Stimulated activated CD4-positive, alpha-beta T cell treated with anti-CD3 and anti-CD28 coated beads, Interleukin-1b, Interleukin-23, amount 100 ng/mL, for 4 hours (primary cell): ENCODE measurements around the gene ALK.

Experiments used
- DNase-seq, 2 donors: peaks; one replicate each; pipeline ENCODE4 v3.0.0-alpha.2; 2020; ENCODE audit warnings: low read depth in 2 of 2

The ALK gene

DNA sequence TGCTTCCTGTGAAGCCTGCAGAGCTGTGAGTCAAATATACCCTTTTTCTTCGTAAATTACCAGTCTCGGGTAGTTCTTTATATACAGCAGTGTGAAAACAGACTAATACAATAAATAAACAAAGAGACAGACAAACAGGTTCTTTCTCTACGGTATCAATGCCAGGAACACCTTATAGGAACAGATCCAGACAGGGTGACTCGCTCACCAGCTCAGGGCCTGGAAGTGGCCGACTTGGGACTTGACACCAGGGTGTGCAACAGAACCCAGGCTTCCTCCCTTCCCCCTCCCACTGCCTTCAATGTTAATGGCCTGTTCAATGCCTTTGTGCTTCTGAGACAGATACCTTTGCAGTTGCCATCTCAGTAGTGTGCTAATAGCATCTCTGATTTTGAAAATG, 309.5 kb downstream of the ALK start:
- no peak for DNase-seq

DNA sequence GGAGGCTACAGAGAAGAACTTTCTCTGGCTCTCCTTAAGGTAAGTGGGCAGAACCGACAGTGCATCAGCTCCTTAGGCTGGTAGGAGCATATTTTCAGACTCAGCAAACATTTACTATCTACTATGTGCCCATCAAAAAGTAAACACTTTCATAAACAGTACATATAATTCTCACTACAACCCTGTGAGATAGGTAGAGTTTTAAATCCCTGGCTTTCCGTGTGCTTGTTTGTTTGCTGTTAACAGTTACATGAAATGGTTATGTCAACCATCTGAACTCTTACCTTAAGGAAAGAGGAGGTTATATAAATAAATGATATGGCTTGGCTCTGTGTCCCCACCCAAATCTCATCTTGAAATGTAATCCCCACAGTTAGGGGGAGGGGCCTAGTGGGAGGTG, 310.1 kb downstream of the ALK start:
- no peak for DNase-seq

DNA sequence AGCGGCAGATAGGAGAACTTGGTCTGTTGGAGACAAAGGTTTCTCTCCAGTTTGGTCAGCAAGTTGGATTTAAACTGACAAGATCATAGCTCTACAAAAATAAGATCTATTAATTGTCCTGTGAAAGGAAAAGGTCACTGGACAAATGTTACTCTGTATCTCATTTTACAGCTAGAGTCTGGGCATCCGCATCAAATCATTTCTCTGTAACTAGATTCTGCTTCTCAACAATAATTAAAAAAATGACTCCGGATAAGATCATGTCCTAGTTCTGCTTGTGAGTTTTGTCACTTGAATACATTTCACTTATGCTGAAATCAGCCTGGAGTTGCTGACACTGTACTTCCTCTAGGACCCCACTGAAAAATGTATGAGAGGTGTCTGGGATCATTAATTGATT, 310.8 kb downstream of the ALK start:
- DNase-seq: no peak

DNA sequence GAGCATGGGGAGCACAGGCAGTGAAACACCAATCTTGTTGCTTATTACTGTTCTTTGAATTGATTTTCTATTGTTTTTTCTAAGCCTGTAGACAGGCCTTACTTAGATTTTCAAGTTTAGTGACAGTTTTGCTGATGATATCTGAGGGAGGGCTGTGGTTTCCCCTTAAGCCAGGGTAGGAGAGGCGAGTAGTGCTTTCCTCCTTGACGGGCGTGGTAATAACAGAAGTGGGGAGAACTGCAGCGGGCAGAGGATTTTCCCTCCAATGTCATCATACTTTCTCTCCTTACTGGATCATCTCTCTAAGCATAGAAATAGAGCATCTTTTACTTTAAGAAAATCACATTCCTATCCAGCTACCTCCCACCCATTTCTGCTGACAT, 314.4 kb downstream of the ALK start:
- DNase-seq: no peak

GRCh38 chr2:29606104-29607037, 315.0 kb downstream of the ALK start:
- no peak for DNase-seq

GRCh38 chr2:29603341-29603740, 318.0 kb downstream of the ALK start:
- no peak for DNase-seq

DNA sequence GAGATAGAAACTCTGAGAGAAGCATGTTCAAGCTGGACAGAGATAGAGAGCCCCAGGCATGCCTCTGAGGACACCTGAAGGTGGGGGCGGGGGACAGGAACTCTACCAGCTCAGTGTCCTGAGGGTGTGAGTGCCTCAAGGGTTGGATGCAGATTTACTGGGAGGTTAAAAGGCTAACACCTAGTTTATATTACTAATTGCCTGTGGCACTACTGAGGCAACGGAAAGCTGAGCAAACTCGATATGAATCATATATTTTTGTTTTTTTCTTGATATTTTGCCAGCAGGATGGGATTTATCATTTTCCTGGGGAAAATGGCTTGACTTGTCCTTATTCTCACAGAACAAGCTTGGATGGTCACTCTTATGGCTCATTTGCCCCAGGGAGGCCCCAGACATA, 319.5 kb downstream of the ALK start:
- DNase-seq: no peak

DNA sequence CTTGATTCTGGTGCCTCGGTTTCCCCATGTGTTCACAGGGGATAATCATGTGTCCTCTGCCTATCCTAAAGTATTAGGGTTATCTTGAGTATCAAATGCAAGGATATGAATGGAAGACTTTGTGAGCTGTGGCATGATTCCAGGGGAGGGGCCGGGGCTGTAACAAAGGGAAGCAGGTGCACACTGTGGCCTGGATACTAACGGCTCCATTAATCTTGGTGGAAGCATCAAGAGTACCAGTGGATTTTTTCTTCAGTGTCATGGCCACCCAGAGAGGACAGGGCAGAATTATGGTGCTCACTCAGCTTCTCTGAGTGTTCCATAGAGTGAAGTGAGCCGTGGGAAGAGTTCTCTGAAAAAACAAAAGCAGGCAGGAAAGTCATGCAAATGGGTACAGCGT, 320.1 kb downstream of the ALK start:
- no peak for DNase-seq

DNA sequence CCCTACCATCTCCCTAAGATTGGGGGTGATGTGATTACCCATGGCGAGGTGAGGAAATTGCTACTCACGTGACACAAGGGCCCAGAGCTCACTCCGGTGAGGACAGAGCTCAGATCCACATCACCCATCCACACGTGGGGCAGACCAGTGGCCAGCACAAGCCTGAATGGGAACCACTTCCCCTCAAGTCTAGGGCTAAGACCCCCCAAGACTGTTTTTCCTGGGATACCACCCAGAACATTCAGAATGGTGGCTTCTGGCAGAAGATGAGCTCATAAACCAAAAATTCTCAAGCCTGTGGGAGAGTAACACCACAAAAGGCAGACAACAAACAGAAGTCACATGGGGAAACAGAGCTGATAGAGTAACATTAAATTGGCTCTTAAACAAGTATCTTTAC, 321.4 kb downstream of the ALK start:
- no peak for DNase-seq

DNA sequence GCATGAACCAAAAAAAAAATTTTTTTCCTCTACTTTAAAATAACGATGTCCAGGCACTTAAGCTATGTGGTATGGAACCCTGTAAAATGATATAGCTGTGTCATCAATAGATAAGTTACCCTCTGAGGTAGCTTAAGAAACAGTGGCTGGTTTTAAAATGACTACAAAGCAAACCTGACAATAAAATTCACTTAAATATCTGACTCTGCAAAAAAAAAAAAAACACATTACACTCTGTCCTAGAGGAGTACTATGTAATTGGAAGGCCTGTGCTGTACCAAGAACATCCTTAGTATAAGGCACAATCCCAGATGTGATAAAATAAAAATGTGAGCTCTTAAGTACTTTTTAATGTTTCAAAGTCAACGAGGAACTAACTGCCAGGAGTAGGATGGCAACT, 322.4 kb downstream of the ALK start:
- DNase-seq: no peak

GRCh38 chr2:29597035-29597434, 324.4 kb downstream of the ALK start:
- DNase-seq: no peak

DNA sequence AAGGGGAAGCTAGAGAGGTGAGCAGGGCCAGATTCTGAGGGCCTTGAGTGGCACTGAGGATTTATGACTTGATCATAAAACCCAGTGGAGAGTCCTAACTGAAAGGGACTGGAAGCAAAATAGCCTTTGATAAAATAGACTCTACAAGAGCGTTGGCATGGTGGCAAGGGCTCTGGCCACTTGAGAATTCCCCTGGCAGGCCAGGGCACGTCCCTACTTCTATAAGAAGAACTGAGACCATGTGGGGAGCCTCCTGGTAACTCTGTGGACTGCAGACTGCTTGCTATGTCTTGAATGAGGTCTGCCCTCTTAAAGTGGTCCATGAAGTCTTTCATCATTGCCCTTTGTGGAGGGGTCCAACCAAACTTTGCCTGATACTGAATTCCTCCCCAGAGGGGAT, 324.8 kb downstream of the ALK start:
- DNase-seq: no peak

GRCh38 chr2:29591600-29591999, 329.8 kb downstream of the ALK start:
- DNase-seq: no peak

GRCh38 chr2:29590211-29590610, 331.2 kb downstream of the ALK start:
- no peak for DNase-seq

DNA sequence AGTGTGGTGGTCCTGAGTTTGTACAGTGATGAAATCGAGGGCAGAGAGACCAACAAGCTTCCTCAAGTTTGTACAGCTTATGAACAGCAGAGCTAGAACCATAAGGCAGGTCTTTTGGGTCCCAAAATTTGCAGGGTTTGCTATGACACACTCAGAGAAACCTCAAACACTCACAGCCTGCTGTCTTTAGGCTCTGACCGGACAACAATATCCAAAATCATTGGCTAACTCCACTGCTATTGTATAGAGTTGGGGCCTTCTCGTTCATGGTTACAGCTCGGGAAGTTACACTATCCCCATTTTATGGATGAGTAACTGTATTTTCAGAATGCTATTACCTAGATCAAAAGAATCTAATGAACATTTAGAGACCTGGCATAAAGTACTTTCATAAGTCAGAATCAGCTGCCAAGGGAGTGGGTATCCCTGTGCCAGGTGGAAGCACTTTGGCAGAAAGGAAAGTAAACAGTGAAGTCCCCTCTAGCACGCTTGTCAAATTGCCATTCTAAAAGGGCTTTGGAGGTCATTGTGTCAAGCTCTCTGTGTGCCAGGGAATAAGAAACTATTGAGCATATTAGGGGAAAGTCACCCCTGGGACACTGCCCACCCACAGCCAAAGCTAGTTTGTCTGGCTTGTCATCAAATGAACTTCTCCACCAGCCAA, 331.8 kb downstream of the ALK start:
- DNase-seq: no peak

- no peak for DNase-seq
These were observed 333.8 kb downstream of the ALK start for GRCh38 chr2:29587402-29588190.

DNA sequence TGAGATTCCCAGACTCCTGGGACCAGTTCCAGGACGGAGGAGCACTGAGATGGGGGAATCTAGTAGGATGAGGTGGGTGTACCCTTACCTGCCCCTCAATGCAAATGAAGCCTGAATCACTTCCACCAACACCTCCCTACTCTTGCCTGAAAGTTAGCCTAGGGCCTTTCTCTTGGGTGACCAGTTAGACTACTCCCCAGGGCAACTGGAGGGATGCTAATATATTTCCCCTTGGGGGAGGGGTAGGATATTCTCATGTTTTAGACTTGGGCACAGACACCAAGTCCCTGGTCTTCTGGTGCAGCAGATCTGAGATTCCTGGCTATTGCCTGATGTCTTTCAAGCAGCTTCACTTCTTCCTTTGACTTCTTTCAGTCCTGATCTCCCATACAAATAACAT, 334.5 kb downstream of the ALK start:
- DNase-seq: no peak

DNA sequence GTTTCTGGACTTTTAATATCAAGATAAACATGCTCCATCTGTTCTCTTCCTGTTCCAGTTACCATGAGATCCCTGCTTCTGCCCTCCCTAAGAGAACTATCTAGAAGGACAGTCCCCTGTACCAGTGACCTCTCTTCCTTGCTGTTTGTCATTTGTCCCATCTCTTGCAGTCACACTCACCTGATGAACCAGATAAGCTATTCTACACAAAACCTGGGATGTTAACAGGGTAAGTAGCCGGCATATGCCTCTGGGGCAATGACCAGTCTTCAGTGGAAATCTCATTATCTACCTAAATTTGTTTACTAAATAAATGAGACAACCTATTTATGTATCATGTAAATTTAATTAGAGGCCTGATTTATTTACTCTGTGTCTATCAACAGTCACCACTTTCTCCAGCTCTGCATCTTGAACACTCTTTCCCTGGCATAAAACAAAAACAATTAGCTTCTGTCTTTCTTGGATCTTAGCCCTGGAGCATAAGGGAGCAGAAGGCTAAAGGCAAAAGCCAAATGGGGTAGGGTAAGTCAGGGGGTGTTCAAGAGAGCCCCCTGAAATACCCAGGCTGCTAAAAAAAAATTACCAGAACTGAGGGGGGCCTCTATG, 337.7 kb downstream of the ALK start:
- DNase-seq: no peak

- no peak for DNase-seq
These were observed 338.3 kb downstream of the ALK start for GRCh38 chr2:29583104-29583503.

DNA sequence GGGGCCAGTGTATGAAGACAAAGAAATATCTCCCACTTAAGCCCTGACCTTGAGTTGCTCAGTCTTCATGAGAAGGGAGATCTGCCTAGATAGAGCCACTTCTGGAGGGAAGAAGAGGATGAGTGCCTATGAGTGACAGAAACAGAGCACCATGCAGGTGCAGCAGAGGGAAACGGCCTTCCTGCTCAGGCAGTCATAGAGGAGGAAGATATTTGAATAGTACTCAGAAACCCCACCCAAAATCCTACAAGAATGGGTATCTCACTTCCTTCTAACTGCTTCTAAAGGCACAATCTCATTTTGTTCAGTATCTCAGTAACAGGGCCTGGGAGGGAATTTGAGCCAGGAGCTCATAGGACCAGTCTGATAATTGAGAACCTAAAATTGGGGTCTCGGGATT, 339.3 kb downstream of the ALK start:
- DNase-seq: no peak

DNA sequence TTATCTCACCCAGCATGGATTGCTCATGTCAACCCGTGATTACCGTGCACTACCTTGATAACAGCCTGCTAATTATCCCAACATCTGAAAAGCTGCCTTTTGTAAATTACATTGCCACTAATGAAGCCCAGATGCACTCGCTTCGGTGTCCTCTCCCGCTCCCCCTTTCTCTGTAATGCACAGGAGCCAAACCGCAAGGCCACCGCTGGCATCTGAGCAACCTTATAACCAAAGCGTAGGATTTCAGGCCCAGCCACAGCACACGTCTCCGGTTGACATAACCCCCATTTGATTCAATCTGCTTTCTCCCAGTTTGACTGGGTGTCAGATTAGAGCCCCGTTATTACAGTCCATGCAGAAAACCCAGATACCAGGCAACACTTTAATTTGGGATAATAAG, 341.2 kb downstream of the ALK start:
- DNase-seq: no peak

DNA sequence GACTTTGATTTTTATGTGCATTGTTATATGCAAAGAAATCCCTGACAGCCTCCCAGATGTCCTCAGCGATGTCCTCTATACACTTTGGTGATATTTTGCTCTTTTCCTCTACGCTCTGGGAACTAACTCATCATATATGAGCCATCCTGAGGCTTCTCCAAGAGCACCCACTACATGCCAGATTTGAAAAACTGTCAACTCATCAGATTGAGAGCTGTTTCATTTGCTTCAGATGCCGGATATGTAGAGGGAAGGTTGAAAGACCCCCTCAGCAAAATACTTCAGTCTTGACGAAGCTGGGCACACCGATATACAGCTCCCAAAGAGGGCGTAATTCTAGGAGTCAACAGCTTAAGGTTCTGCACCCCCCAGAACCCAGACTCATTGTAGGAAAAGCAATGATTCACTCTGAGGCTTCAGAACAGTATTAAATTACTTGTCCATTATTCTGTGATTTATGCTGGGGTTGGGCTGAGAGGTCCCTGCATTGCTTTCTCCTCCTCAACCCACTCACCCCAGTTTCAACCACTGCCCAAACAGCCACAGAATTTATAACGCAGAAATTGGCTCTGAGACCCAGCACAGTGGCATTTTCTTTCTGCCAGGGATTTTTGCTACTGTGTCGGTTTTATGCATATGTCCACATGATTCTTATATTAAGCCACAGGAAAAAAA, 341.8 kb downstream of the ALK start:
- DNase-seq: no peak
